Activated CD8-positive, alpha-beta memory T cell treated with anti-CD3 and anti-CD28 coated beads, Interleukin-2, amount 10 ng/mL, durations not matched to agents 7 days and 5 days (primary cell): ENCODE data around the gene TFAM. TPM values are rescaled to one million over a fixed set of nuclear protein-coding genes. Genes with fewer than 3 reads are reported as not detected.

Experiments
- ATAC-seq: fragments of 150-1000 bp; cut with Tn5 transposase; one replicate; pipeline ENCODE4 v1.10.0; 2021; ENCODE audit warnings: moderate library complexity
- CTCF ChIA-PET: fragments of 350-600 bp; sonication (Branson Sonifier 250); formaldehyde crosslinking; loops from one replicate; lab custom pipeline; 2021; ENCODE audit warnings: antibody characterized with exemption; lab: Charles Lee
- DNase-seq: peaks from one replicate; pipeline ENCODE4 v3.0.0-alpha.2; 2020
- H3K27ac Mint-ChIP-seq: one replicate; pipeline ENCODE4 v1.8.0; 2021; ENCODE audit warnings: mild to moderate bottlenecking, mixed read lengths
- H3K27me3 Mint-ChIP-seq: one replicate; pipeline ENCODE4 v1.8.0; 2021; ENCODE audit warnings: mixed read lengths
- H3K36me3 Mint-ChIP-seq: one replicate; pipeline ENCODE4 v1.8.0; 2021; ENCODE audit warnings: mild to moderate bottlenecking, mixed read lengths
- H3K4me1 Mint-ChIP-seq: one replicate; pipeline ENCODE4 v1.8.0; 2021; ENCODE audit warnings: mixed read lengths
- H3K4me3 Mint-ChIP-seq: one replicate; pipeline ENCODE4 v1.8.0; 2021; ENCODE audit warnings: mild to moderate bottlenecking, moderate library complexity, mixed read lengths
- H3K9me3 Mint-ChIP-seq: one replicate; pipeline ENCODE4 v1.8.0; 2022; ENCODE audit warnings: low read depth, mixed read lengths
- total RNA-seq, 2 experiments: library from RNA; stranded (reverse); gene quantifications; one replicate each; pipeline ENCODE4 v1.2.3, GENCODE V29; 2021

TFAM gene
- total RNA-seq, result 10 to 100 TPM; 52.8 to 80.8 TPM

DNA sequence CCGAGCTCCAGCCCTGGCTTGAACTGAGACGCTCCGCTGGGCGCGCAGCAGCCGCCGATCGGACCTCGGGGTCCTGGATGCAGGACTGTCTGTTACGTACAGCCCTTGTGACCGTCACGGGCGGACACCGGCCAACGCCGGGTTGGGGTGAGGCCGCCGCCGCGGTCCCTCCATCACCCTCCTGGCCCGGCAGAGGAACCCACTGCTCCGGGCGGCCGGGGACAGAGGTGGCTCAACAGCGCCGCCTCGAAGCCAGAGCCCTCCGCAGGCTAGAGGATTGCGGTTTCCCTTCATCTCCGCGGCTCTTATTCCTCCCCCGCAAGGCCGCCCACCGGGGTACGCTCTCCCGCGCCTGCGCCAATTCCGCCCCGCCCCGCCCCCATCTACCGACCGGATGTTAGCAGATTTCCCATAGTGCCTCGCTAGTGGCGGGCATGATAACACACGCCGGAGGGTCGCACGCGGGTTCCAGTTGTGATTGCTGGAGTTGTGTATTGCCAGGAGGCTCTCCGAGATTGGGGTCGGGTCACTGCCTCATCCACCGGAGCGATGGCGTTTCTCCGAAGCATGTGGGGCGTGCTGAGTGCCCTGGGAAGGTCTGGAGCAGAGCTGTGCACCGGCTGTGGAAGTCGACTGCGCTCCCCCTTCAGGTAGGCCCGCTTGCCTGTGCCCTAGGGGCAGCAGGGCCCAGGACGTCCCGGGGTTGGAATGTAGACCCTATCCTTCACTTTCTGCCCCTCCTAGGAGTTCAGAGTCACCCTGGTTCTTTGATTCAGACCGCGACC is at the start of gene TFAM:
Gene TFAM, plus strand, starts transcription at position 412 of the 785 bp plus-strand sequence. Its CDS starts 138 bp downstream, at position 550.
- H3K9me3 Mint-ChIP-seq, result no peaks in the 10 kb centered on the region
- CTCF ChIA-PET, result interaction anchor here (0.5 to 3.2 kb wide), 11 partner anchors 11 to 207 kb away, joined by 3 to 13 read pairs (median 3); partner anchors contain the start of genes CISD1, IPMK and UBE2D1
- ATAC-seq, result peak; percentile 91
- H3K27ac Mint-ChIP-seq, result peak within 1 kb of the TSS; percentile 86
- H3K36me3 Mint-ChIP-seq, result peaks cover 22% of the 10 kb centered on the region
- H3K27me3 Mint-ChIP-seq, result no peaks in the 10 kb centered on the region
- H3K4me1 Mint-ChIP-seq, result peaks cover 28% of the 10 kb centered on the region
- DNase-seq, result peak; percentile 96
- H3K4me3 Mint-ChIP-seq, result peak within 1 kb of the TSS; percentile 85

DNA sequence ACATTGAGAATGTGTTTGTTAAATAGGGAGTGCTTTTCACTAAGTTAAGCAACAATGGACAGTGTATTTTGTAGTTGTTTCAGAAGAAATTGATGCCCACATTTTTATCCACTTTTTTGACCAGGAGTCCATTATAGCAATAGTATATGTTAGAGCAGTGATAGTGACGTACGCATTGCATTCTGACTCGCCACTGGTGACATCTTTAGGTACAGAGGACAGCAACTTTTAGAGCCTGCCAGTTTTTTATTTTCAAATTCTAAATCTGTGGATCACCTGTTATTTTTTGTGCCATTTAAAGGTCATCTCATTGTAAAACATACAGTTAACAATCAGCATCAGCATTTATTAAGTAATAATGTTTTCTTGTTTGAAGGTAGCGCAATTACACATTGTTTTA is 49.0 kb upstream of the TFAM start:
- no peak overlapping the region for H3K27ac Mint-ChIP-seq
- no peaks in the 10 kb centered on the region for H3K9me3 Mint-ChIP-seq
- ATAC-seq (no peak), DNase-seq (no peak)
- CTCF ChIA-PET, result no interaction called here
- H3K27me3 Mint-ChIP-seq, result peaks cover 12% of the 10 kb centered on the region
- peaks cover 11% of the 10 kb centered on the region for H3K36me3 Mint-ChIP-seq
- peak overlapping the region; percentile 89 for H3K4me3 Mint-ChIP-seq
- H3K4me1 Mint-ChIP-seq, result peaks cover 35% of the 10 kb centered on the region

DNA sequence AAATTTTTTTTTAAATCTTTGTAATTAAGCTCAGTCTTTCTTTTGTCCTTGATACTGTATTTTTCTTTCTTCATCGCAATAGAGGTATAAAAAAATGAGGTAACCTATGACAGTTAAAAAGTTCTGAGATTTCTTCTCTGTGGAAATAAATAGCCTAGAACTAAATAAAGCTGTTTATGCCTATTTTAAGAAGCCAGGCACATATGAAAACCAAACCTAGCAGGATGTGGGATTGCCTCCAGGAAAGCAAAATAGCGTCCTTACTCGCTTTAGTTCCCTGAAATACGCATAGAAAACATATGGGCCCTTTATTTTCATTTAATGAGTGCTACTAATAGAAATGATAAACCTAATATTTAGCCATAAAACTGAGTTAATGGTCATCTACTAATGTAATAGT is 43.8 kb upstream of the TFAM start:
- Mint-ChIP-seq H3K4me3 (no peak overlapping the region), H3K4me1 (peaks cover 27% of the 10 kb centered on the region), H3K36me3 (peaks cover 12% of the 10 kb centered on the region), H3K27ac (no peak overlapping the region), H3K9me3 (no peaks in the 10 kb centered on the region), H3K27me3 (no peaks in the 10 kb centered on the region)
- CTCF ChIA-PET, result interaction anchor here (1.4 kb wide), 1 partner anchor 16 kb away, joined by 3 read pairs; no protein-coding TSS in a partner anchor
- ATAC-seq, result no peak
- DNase-seq, result no peak

DNA sequence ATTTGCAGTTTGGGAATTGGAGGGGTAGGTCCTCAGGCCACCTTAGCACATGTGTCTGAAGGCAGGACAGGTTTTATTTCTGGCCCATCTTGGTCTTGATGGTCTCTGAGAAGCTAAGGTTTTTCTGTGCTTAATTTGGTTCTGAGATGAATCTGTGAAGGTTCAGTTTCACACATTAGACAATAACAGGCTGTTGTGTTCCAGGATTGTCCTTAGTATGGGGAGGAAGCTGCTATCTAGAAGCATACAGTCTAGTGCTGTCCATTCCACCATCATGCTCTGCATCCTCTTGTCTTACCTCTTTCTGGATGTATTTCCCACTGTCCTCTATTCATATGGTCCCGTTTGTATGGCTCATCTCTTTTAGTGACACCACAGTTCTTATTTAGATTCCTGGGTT is 43.3 kb upstream of the TFAM start:
- Mint-ChIP-seq H3K27me3 (no peaks in the 10 kb centered on the region), H3K36me3 (peaks cover 17% of the 10 kb centered on the region), H3K9me3 (no peaks in the 10 kb centered on the region), H3K4me3 (no peak overlapping the region), H3K4me1 (peaks cover 23% of the 10 kb centered on the region), H3K27ac (no peak overlapping the region)
- DNase-seq (no peak), ATAC-seq (no peak)
- CTCF ChIA-PET, result no interaction called here

DNA sequence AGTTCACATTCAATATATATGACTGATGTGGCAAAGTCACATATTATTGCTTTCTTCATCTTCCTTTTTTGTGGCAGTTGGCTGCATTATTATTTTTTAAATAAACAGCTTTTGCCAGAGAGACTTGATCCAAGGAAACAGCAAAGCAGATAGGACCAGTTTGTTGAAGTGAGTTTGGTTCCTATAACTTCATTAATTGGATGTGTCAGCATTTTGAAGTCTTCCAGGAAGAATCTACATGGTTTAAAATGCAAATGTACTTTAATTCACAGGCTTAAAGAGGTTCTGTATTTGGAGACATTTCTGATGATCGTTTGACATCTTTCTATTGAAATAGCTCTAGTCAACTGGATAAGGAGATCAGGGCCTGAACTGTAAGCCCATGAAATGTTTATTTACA is 37.2 kb upstream of the TFAM start:
- CTCF ChIA-PET, result no interaction called here
- no peak overlapping the region for H3K4me3 Mint-ChIP-seq
- no peak for DNase-seq
- no peaks in the 10 kb centered on the region for H3K9me3 Mint-ChIP-seq
- no peak overlapping the region for H3K27ac Mint-ChIP-seq
- no peaks in the 10 kb centered on the region for H3K27me3 Mint-ChIP-seq
- no peak for ATAC-seq
- H3K36me3 Mint-ChIP-seq, result peaks cover 16% of the 10 kb centered on the region
- H3K4me1 Mint-ChIP-seq, result no peaks in the 10 kb centered on the region

DNA sequence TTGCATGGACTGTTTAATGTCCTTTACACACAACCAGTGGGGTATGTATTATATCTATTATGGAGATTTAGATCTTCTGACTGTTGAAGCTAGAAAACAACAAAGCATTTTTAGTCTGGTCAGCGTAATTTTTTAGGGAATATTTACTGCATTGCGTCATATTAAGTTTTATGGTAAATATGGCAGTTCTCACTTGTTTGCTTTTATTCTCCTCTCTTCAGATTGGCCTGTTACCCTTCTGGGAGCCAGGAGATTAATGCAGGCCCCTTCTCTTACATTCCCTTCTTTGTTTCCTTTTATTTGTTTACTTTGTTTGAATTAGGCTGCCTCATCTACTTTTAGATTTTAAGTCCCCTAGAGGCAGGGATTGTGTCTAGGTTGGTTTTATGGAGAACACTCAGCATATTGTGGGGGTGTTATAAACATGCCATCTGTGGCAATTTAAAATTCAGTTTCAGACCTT is 36.6 kb upstream of the TFAM start:
- no peaks in the 10 kb centered on the region for H3K27me3 Mint-ChIP-seq
- no peaks in the 10 kb centered on the region for H3K9me3 Mint-ChIP-seq
- CTCF ChIA-PET, result no interaction called here
- no peaks in the 10 kb centered on the region for H3K4me1 Mint-ChIP-seq
- H3K27ac Mint-ChIP-seq, result no peak overlapping the region
- DNase-seq (no peak), ATAC-seq (no peak)
- no peak overlapping the region for H3K4me3 Mint-ChIP-seq
- peaks cover 16% of the 10 kb centered on the region for H3K36me3 Mint-ChIP-seq

GRCh38 chr10:58350023-58350422 is 35.2 kb upstream of the TFAM start:
- Mint-ChIP-seq H3K27me3 (no peaks in the 10 kb centered on the region), H3K27ac (no peak overlapping the region), H3K36me3 (peaks cover 17% of the 10 kb centered on the region), H3K9me3 (no peaks in the 10 kb centered on the region), H3K4me3 (no peak overlapping the region), H3K4me1 (no peaks in the 10 kb centered on the region)
- DNase-seq, result no peak
- ATAC-seq, result no peak
- CTCF ChIA-PET, result interaction anchor here (1.0 kb wide), 1 partner anchor 9 kb away, joined by 4 read pairs; no protein-coding TSS in a partner anchor

- no peaks in the 10 kb centered on the region for H3K27me3 Mint-ChIP-seq
- H3K4me1 Mint-ChIP-seq, result no peaks in the 10 kb centered on the region
- ATAC-seq (no peak), DNase-seq (no peak)
- no peaks in the 10 kb centered on the region for H3K9me3 Mint-ChIP-seq
- H3K4me3 Mint-ChIP-seq, result no peak overlapping the region
- peaks cover 13% of the 10 kb centered on the region for H3K36me3 Mint-ChIP-seq
- H3K27ac Mint-ChIP-seq, result no peak overlapping the region
- CTCF ChIA-PET, result no interaction called here
These were observed 34.4 kb upstream of the TFAM start for GRCh38 chr10:58350619-58351323.

GRCh38 chr10:58351616-58352578 is 33.3 kb upstream of the TFAM start:
- Mint-ChIP-seq H3K9me3 (no peaks in the 10 kb centered on the region), H3K4me3 (no peak overlapping the region), H3K27ac (no peak overlapping the region), H3K36me3 (peaks cover 6% of the 10 kb centered on the region), H3K4me1 (no peaks in the 10 kb centered on the region), H3K27me3 (no peaks in the 10 kb centered on the region)
- ATAC-seq (no peak), DNase-seq (no peak)
- CTCF ChIA-PET, result no interaction called here

GRCh38 chr10:58352956-58353610 is 32.1 kb upstream of the TFAM start:
- no peak overlapping the region for H3K27ac Mint-ChIP-seq
- no peak for ATAC-seq
- CTCF ChIA-PET, result no interaction called here
- no peak overlapping the region for H3K4me3 Mint-ChIP-seq
- no peaks in the 10 kb centered on the region for H3K27me3 Mint-ChIP-seq
- no peaks in the 10 kb centered on the region for H3K4me1 Mint-ChIP-seq
- peaks cover 3% of the 10 kb centered on the region for H3K36me3 Mint-ChIP-seq
- no peaks in the 10 kb centered on the region for H3K9me3 Mint-ChIP-seq
- no peak for DNase-seq

DNA sequence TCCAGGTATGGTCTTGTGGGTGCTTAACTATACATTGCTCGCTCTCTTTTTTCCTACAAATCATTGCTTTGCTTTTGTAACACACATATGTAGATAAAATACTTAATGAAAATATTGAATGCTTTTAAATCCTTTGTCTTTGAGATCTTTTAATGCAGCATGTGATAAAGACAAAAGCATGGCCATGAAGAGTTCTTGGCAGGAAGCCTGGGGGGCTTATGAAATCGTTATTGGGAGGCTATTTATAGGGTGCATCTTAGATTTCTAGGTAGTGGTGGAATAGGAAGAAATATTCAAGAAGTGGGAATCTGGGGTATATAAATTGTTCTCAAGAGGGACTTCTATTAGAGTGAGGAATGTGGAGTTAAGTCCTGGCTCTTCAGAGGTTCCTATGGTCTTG is 28.5 kb upstream of the TFAM start:
- Mint-ChIP-seq H3K9me3 (no peaks in the 10 kb centered on the region), H3K27me3 (no peaks in the 10 kb centered on the region), H3K4me3 (no peak overlapping the region), H3K36me3 (peaks cover 4% of the 10 kb centered on the region), H3K4me1 (peaks cover 19% of the 10 kb centered on the region), H3K27ac (no peak overlapping the region)
- CTCF ChIA-PET, result no interaction called here
- ATAC-seq (no peak), DNase-seq (no peak)

- Mint-ChIP-seq H3K36me3 (peaks cover 4% of the 10 kb centered on the region), H3K4me3 (no peak overlapping the region), H3K27ac (no peak overlapping the region), H3K9me3 (no peaks in the 10 kb centered on the region), H3K4me1 (peaks cover 19% of the 10 kb centered on the region), H3K27me3 (no peaks in the 10 kb centered on the region)
- CTCF ChIA-PET, result interaction anchor here (0.9 to 1.3 kb wide), 2 partner anchors 9 to 18 kb away, joined by 3 to 4 read pairs; no protein-coding TSS in a partner anchor
- ATAC-seq (no peak), DNase-seq (no peak)
These were observed 26.8 kb upstream of the TFAM start for GRCh38 chr10:58358314-58358933.
